Activated naive CD8-positive, alpha-beta T cell treated with anti-CD3 and anti-CD28 coated beads for 36 hours (primary cell): ENCODE measurements around the gene R3HDML. TPM values are rescaled to one million over a fixed set of nuclear protein-coding genes. Genes with fewer than 3 reads are reported as not detected.
"Not testable (repeated sequence)": the region's sequence is repeated elsewhere in the genome, so short reads cannot be mapped to it uniquely, and the experiment has no call there.

ENCODE experiments used
- DNase-seq: peaks from one replicate; pipeline ENCODE4 v3.0.0; 2021
- H3K27ac Mint-ChIP-seq: one replicate; pipeline ENCODE4 v1.8.0; 2022; ENCODE audit warnings: mild to moderate bottlenecking, moderate library complexity, mixed read lengths
- H3K27me3 Mint-ChIP-seq: one replicate; pipeline ENCODE4 v1.8.0; 2022; ENCODE audit warnings: mild to moderate bottlenecking, mixed read lengths
- H3K36me3 Mint-ChIP-seq: one replicate; pipeline ENCODE4 v1.8.0; 2021; ENCODE audit warnings: mild to moderate bottlenecking, mixed read lengths
- H3K4me1 Mint-ChIP-seq: one replicate; pipeline ENCODE4 v1.8.0; 2021; ENCODE audit warnings: mixed read lengths
- H3K4me3 Mint-ChIP-seq: one replicate; pipeline ENCODE4 v1.8.0; 2022; ENCODE audit warnings: mild to moderate bottlenecking, moderate library complexity, mixed read lengths
- H3K9me3 Mint-ChIP-seq: one replicate; pipeline ENCODE4 v1.8.0; 2022; ENCODE audit warnings: mixed read lengths
- total RNA-seq, 2 experiments: library from RNA; stranded (reverse); gene quantifications; one replicate each; pipeline ENCODE4 v1.2.3, GENCODE V29; 2021

Gene R3HDML, protein sequence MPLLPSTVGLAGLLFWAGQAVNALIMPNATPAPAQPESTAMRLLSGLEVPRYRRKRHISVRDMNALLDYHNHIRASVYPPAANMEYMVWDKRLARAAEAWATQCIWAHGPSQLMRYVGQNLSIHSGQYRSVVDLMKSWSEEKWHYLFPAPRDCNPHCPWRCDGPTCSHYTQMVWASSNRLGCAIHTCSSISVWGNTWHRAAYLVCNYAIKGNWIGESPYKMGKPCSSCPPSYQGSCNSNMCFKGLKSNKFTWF
- not detected for total RNA-seq

DNA sequence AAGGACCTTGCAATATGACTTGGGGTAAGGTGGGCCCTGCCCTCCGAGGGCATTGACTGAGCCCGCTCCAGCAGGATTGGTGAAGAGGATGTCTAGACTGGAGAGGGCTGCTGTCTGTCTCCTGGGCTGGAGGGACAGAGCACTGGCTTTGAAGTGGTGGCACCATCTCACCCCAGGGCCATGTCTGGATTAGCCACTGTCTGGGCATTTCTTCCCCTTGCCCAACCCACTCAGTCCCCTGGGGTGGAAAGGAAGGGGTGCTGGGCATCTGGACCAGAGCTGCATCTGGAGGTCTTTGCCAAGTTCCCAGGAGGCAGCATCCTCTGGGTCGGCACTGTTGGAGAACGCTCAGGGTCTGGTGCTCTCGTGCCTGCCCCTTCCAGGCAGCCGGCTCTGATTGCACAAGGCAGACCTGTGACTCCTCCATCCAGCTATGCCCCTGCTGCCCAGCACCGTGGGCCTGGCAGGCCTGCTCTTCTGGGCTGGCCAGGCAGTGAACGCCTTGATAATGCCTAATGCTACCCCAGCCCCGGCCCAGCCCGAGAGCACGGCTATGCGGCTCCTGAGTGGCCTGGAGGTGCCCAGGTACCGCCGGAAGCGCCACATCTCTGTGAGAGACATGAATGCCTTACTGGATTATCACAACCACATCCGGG lies at the start of gene R3HDML:
Gene R3HDML (plus strand): TSS at position 319 of the 656 bp plus-strand sequence. CDS start 115 bp downstream, at position 434.
- H3K9me3 Mint-ChIP-seq = no peaks in the 10 kb centered on the region
- no peak within 1 kb of the TSS for H3K4me3 Mint-ChIP-seq
- no peak within 1 kb of the TSS for H3K27ac Mint-ChIP-seq
- H3K27me3 Mint-ChIP-seq = peaks cover 4% of the 10 kb centered on the region
- DNase-seq = no peak
- H3K36me3 Mint-ChIP-seq = no peaks in the 10 kb centered on the region
- no peaks in the 10 kb centered on the region for H3K4me1 Mint-ChIP-seq

DNA sequence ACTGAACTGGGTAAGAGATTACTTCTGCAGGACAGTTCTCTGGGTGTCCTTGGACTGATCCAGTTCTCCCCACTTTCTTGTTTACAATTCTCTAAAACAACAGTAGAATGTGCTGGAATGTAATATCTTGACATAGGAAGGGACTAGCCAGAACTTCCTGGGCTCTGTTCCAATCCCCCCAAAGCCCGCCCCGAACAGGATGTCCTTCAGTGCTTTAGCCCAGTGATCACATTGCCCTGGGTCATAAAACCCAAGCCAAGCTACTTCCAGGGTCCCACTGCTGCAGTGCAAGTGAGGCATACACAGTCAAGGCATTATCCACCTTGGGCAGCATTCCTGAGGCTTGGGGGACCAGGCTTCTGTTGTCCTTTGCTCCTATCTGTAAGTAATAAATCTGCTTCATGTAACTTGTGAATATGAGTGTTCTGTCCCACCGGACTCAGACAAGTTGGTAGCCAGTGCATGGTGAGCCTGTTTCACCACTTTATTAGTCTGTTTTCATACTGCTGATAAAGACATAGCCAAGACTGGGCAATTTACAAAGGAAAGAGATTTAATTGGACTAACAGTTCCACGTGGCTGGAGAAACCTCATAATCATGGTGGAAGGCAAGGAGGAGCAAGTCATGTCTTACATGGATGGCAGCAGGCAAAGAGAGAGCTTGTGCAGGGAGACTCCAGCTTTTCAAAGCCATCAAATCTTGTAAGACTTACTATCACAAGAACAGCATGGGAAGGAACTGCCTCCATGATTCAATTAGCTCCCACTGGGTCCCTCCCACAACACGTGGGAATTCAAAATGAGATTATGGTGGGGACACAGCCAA lies 49.4 kb upstream of the R3HDML start:
- Mint-ChIP-seq H3K9me3 (peaks cover 3% of the 10 kb centered on the region), H3K4me1 (no peaks in the 10 kb centered on the region), H3K27ac (no peak overlapping the region), H3K36me3 (peaks cover 14% of the 10 kb centered on the region), H3K27me3 (no peaks in the 10 kb centered on the region), H3K4me3 (no peak overlapping the region)
- no peak for DNase-seq

- peaks cover 14% of the 10 kb centered on the region for H3K36me3 Mint-ChIP-seq
- H3K27me3 Mint-ChIP-seq = no peaks in the 10 kb centered on the region
- no peak for DNase-seq
- peaks cover 3% of the 10 kb centered on the region for H3K9me3 Mint-ChIP-seq
- no peak overlapping the region for H3K27ac Mint-ChIP-seq
- no peaks in the 10 kb centered on the region for H3K4me1 Mint-ChIP-seq
- H3K4me3 Mint-ChIP-seq = no peak overlapping the region
Measured at GRCh38 chr20:44288252-44288651, 48.6 kb upstream of the R3HDML start.

DNA sequence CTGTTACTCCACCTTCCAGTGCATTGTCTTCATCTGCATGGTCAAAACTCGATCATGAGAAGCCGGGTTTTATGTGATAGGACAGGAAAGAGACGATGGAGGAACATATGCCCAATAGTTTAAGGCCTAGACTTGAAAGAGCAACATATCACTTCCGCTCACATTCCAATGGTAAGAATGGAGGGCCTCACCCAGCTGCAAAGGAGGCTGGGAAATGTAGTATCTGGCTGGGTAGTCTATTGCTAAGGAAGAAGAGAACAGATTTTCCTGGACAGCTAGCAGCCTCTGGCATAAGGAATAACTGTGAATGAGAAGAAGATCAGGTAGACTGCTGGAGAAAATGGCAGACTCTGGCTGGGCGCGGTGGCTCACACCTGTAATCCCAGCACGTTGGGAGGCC lies 45.1 kb upstream of the R3HDML start:
- H3K9me3 Mint-ChIP-seq = peaks cover 3% of the 10 kb centered on the region
- no peaks in the 10 kb centered on the region for H3K4me1 Mint-ChIP-seq
- no peak overlapping the region for H3K27ac Mint-ChIP-seq
- DNase-seq = no peak
- no peaks in the 10 kb centered on the region for H3K27me3 Mint-ChIP-seq
- no peak overlapping the region for H3K4me3 Mint-ChIP-seq
- H3K36me3 Mint-ChIP-seq = peaks cover 14% of the 10 kb centered on the region

DNA sequence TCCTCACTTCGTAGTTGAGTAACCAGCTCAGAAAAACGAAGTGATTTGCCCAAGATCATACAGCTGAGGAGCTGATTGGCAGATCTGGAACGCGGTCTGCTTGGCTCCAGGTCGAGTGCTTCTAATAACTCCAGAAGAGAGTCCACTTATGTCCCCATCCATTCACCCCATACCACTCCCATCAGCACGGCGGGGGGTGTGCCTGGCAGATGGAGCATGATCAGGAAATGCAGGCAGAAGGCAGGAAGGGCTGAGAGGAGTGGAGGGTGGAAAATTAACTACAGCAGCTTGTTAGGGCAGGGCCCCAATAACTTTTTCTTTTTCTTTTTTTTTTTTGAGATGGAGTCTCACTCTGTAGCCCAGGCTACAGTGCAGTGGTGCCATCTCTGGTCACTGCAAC lies 40.8 kb upstream of the R3HDML start:
- DNase-seq = no peak
- Mint-ChIP-seq H3K27ac (no peak overlapping the region), H3K9me3 (no peaks in the 10 kb centered on the region), H3K36me3 (peaks cover 3% of the 10 kb centered on the region), H3K4me1 (peaks cover 3% of the 10 kb centered on the region), H3K27me3 (no peaks in the 10 kb centered on the region), H3K4me3 (no peak overlapping the region)

- Mint-ChIP-seq H3K27ac (no peak overlapping the region), H3K9me3 (no peaks in the 10 kb centered on the region), H3K4me3 (no peak overlapping the region), H3K4me1 (peaks cover 4% of the 10 kb centered on the region), H3K36me3 (no peaks in the 10 kb centered on the region), H3K27me3 (no peaks in the 10 kb centered on the region)
- DNase-seq = no peak
Measured at GRCh38 chr20:44297721-44298120, 39.1 kb upstream of the R3HDML start.

DNA sequence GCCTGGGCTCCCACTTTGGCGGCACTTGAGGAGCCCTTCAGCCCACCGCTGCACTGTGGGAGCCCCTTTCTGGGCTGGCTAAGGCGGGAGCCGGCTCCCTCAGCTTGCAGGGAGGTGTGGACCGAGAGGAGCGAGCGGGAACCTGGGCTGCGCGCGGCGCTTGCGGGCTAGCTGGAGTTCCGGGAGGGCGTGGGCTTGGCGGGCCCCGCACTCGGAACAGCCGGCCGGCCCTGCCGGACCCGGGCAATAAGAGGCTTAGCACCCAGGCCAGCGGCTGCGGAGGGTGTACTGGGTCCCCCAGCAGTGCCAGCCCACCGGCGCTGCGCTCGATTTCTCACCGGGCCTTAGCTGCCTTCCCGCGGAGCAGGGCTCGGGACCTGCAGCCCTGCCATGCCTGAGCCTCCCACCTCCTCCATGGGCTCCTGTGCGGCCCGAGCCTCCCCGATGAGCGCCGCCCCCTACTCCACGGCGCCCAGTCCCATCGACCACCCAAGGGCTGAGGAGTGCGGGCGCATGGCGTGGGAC lies 37.8 kb upstream of the R3HDML start:
- not testable (repeated sequence) for H3K36me3 Mint-ChIP-seq, H3K27me3 Mint-ChIP-seq

DNA sequence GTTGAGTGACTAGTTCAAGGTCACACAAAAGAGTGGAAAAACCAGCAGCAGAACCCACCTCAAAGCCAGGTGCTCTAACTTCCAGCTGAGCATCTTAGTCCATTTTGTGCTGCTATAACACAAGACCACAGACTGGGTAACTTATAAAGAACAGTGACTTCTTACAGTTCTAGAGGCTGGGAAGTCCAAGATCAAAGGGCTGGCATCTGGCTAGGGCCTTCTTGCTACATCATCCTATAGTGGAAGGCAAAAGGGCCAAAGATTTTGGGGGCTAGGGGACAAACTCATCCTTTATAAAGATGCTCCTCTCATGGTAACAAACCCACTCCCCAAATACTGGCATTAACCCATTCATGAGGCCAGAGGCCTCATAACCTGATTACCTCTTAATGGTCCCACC lies 35.6 kb upstream of the R3HDML start:
- Mint-ChIP-seq H3K4me3 (no peak overlapping the region), H3K4me1 (peaks cover 4% of the 10 kb centered on the region), H3K9me3 (no peaks in the 10 kb centered on the region), H3K27ac (no peak overlapping the region), H3K36me3 (no peaks in the 10 kb centered on the region), H3K27me3 (no peaks in the 10 kb centered on the region)
- no peak for DNase-seq

More for the DNA sequence above, 37.8 kb upstream of the R3HDML start:
- DNase-seq, H3K4me1 Mint-ChIP-seq, H3K4me3 Mint-ChIP-seq, H3K9me3 Mint-ChIP-seq, H3K27ac Mint-ChIP-seq: not testable (repeated sequence)

- Mint-ChIP-seq H3K4me1 (peaks cover 4% of the 10 kb centered on the region), H3K36me3 (no peaks in the 10 kb centered on the region), H3K27me3 (no peaks in the 10 kb centered on the region), H3K27ac (no peak overlapping the region), H3K4me3 (no peak overlapping the region), H3K9me3 (no peaks in the 10 kb centered on the region)
- no peak for DNase-seq
Measured at GRCh38 chr20:44302026-44302669, 34.7 kb upstream of the R3HDML start.

- H3K9me3 Mint-ChIP-seq = no peaks in the 10 kb centered on the region
- DNase-seq = no peak
- H3K27ac Mint-ChIP-seq = no peak overlapping the region
- H3K36me3 Mint-ChIP-seq = no peaks in the 10 kb centered on the region
- no peak overlapping the region for H3K4me3 Mint-ChIP-seq
- no peaks in the 10 kb centered on the region for H3K27me3 Mint-ChIP-seq
- H3K4me1 Mint-ChIP-seq = peaks cover 4% of the 10 kb centered on the region
Measured at GRCh38 chr20:44302736-44303135, 34.1 kb upstream of the R3HDML start.

DNA sequence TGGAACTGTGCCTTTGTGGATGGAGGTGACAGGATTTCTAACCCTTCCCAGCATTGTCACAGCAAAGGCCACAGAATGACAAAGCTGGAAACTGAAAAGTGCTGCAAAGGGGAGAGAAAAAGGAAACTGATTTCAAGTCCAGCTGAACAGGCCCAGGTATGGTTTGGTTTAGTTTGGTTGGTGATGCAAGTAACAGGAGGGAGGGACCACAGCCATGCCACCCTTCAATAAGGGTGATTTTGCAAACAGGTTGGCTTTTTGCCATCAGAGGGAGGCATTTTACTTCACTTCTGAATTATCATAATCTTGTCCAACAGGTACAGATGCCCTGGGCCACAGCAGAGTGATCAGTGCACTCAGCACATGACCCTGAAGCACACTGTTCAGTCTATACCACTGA lies 32.5 kb upstream of the R3HDML start:
- no peaks in the 10 kb centered on the region for H3K27me3 Mint-ChIP-seq
- DNase-seq = no peak
- H3K9me3 Mint-ChIP-seq = no peaks in the 10 kb centered on the region
- H3K36me3 Mint-ChIP-seq = no peaks in the 10 kb centered on the region
- peaks cover 8% of the 10 kb centered on the region for H3K4me1 Mint-ChIP-seq
- H3K4me3 Mint-ChIP-seq = no peak overlapping the region
- H3K27ac Mint-ChIP-seq = no peak overlapping the region

- Mint-ChIP-seq H3K4me1 (peaks cover 18% of the 10 kb centered on the region), H3K9me3 (no peaks in the 10 kb centered on the region), H3K4me3 (no peak overlapping the region), H3K27ac (no peak overlapping the region), H3K27me3 (no peaks in the 10 kb centered on the region), H3K36me3 (no peaks in the 10 kb centered on the region)
- no peak for DNase-seq
Measured at GRCh38 chr20:44306927-44307326, 29.9 kb upstream of the R3HDML start.

GRCh38 chr20:44309763-44310663 lies 26.8 kb upstream of the R3HDML start:
- Mint-ChIP-seq H3K4me1 (peaks cover 18% of the 10 kb centered on the region), H3K36me3 (no peaks in the 10 kb centered on the region), H3K27me3 (no peaks in the 10 kb centered on the region), H3K27ac (peak overlapping the region; percentile 86), H3K4me3 (peak overlapping the region; percentile 91), H3K9me3 (no peaks in the 10 kb centered on the region)
- DNase-seq = no peak
